Ishikawa (cell line): ENCODE results near the gene POLD4.
A peak's percentile ranks its signal among the peaks of the same experiment; 100 is the strongest.

ENCODE experiments used
- CEBPB ChIP-seq: IDR thresholded peaks from 2 replicates; pipeline ENCODE4 v1.6.1; 2012
- EGR1 ChIP-seq: IDR thresholded peaks from 2 replicates; pipeline ENCODE4 v1.6.1; 2012
- EP300 ChIP-seq: IDR thresholded peaks from 2 replicates; pipeline ENCODE4 v1.6.1; 2012; ENCODE audit warnings: borderline replicate concordance
- FOXM1 ChIP-seq: IDR thresholded peaks from 2 replicates; pipeline ENCODE4 v1.6.1; 2012; ENCODE audit warnings: low read depth, borderline replicate concordance
- MAX ChIP-seq: IDR thresholded peaks from 2 replicates; pipeline ENCODE4 v1.6.1; 2012
- NFIC ChIP-seq: IDR thresholded peaks from 2 replicates; pipeline ENCODE4 v1.6.1; 2012
- RAD21 ChIP-seq: IDR thresholded peaks from 2 replicates; pipeline ENCODE4 v1.6.1; 2012; ENCODE audit warnings: low read depth
- TEAD4 ChIP-seq: IDR thresholded peaks from 2 replicates; pipeline ENCODE4 v1.6.1; 2012
- TF ChIP-seq, protein P1 (sequence below): IDR thresholded peaks from 2 replicates; pipeline ENCODE4 v1.6.1; 2012; ENCODE audit warnings: low read depth, mild to moderate bottlenecking

DNA sequence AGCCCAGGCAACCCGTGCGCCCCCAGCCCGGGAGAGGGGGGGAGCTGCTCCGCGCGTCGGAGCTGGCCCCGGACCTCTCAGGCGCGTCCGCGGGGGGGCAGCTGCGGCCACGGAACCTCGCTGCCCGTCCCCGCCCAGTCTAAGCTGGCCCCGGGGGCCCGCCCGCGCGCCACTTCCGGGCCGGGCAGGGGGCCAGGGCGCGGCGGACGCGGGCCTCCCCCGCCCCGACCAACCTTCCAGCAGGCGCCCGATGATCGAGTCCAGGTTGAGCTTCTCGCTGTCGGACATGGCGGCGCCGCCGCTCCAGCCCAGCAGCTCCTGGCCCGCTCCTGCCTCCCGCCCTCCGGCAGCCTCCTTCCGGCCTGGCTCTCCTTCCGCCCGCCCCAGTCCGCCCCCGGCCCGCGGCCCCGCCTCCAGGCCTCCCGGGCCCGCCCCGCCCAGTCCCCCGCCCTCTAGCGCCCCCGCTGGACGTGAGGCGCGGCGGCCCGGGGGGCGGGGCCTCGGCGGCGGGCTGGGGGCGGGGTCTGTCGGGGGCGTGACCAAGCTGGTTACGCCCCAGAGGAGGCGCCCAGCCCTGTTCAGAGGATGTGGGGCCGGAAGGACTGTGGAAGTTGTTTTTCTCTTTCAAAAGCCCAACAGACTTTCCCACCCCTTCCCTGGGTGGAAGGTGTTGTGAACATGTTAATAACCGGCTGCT, 48.3 kb upstream of the POLD4 start, which contains the start of gene PPP1CA:
- TF ChIP-seq, protein P1, sequence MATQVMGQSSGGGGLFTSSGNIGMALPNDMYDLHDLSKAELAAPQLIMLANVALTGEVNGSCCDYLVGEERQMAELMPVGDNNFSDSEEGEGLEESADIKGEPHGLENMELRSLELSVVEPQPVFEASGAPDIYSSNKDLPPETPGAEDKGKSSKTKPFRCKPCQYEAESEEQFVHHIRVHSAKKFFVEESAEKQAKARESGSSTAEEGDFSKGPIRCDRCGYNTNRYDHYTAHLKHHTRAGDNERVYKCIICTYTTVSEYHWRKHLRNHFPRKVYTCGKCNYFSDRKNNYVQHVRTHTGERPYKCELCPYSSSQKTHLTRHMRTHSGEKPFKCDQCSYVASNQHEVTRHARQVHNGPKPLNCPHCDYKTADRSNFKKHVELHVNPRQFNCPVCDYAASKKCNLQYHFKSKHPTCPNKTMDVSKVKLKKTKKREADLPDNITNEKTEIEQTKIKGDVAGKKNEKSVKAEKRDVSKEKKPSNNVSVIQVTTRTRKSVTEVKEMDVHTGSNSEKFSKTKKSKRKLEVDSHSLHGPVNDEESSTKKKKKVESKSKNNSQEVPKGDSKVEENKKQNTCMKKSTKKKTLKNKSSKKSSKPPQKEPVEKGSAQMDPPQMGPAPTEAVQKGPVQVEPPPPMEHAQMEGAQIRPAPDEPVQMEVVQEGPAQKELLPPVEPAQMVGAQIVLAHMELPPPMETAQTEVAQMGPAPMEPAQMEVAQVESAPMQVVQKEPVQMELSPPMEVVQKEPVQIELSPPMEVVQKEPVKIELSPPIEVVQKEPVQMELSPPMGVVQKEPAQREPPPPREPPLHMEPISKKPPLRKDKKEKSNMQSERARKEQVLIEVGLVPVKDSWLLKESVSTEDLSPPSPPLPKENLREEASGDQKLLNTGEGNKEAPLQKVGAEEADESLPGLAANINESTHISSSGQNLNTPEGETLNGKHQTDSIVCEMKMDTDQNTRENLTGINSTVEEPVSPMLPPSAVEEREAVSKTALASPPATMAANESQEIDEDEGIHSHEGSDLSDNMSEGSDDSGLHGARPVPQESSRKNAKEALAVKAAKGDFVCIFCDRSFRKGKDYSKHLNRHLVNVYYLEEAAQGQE = no peak
- TF ChIP-seq CEBPB (no peak), EP300 (no peak), NFIC (peak; percentile 35; the same call in 1 of the 2 replicates), FOXM1 (no peak), MAX (peak; percentile 72; the same call in 1 of the 2 replicates), EGR1 (no peak), TEAD4 (no peak), RAD21 (no peak; the same call in 1 of the 2 replicates)
